ENCODE data around the gene ITPR1. TPM values are rescaled to one million over a fixed set of nuclear protein-coding genes. Genes with fewer than 3 reads are reported as not detected.

Gene ITPR1
- total RNA-seq, 2 experiments from 2014 or later, result 48.6 to 55.6 TPM

GRCh38 chr3:4849739-4850138 is 356.6 kb downstream of the ITPR1 start:
- Mint-ChIP-seq H3K9me3 (ENCODE audit: low read depth) (no peaks in the 10 kb centered on the region), H3K27ac (peak overlapping the region; percentile 98), H3K36me3 (ENCODE audit: low read depth) (peaks cover 20% of the 10 kb centered on the region), H3K4me1 (peaks cover 87% of the 10 kb centered on the region), H3K4me3 (peak overlapping the region; percentile 39), H3K27me3 (no peaks in the 10 kb centered on the region)
- DNase-seq (no peak), ATAC-seq (no peak)
- CTCF ChIA-PET, result interaction anchor here (1.0 to 6.1 kb wide), 9 partner anchors 14 to 172 kb away, joined by 3 to 56 read pairs (median 4); partner anchors contain the start of gene BHLHE40
- POLR2A ChIA-PET, result interaction anchor here (0.6 to 3.1 kb wide), 12 partner anchors 8 to 338 kb away, joined by 3 to 34 read pairs (median 8); partner anchors contain the start of genes BHLHE40 and EDEM1
- intact Hi-C loops (cut with DNase I, micrococcal nuclease), result loop anchor here (1.0 to 5.0 kb wide), 17 partner anchors 7 to 498 kb away; partner anchors contain the start of gene ARL8B (in 2 of the 2)

- ChIA-PET POLR2A (interaction anchor here (0.6 to 3.1 kb wide), 16 partner anchors 9 to 337 kb away, joined by 3 to 34 read pairs (median 6); partner anchors contain the start of genes BHLHE40 and EDEM1), CTCF (interaction anchor here (0.9 to 6.1 kb wide), 13 partner anchors 9 to 171 kb away, joined by 3 to 56 read pairs (median 3); partner anchors contain the start of gene BHLHE40)
- Mint-ChIP-seq H3K4me3 (peak overlapping the region; percentile 39), H3K27ac (peak overlapping the region; percentile 98), H3K27me3 (no peaks in the 10 kb centered on the region), H3K9me3 (ENCODE audit: low read depth) (no peaks in the 10 kb centered on the region), H3K4me1 (peaks cover 84% of the 10 kb centered on the region), H3K36me3 (ENCODE audit: low read depth) (peaks cover 22% of the 10 kb centered on the region)
- intact Hi-C loops (cut with DNase I, micrococcal nuclease), result loop anchor here (1.0 to 5.0 kb wide), 16 partner anchors 8 to 499 kb away; partner anchors contain the start of gene ARL8B (in 1 of the 2)
- DNase-seq, result peak; percentile 84
- ATAC-seq, result peak; percentile 40
These were observed 357.2 kb downstream of the ITPR1 start for GRCh38 chr3:4850211-4850927.

- ChIA-PET POLR2A (interaction anchor here (0.6 to 3.1 kb wide), 11 partner anchors 9 to 274 kb away, joined by 3 to 34 read pairs (median 10); partner anchors contain the start of gene BHLHE40), CTCF (interaction anchor here (0.5 to 6.1 kb wide), 13 partner anchors 9 to 171 kb away, joined by 3 to 56 read pairs (median 3); partner anchors contain the start of gene BHLHE40)
- peak overlapping the region; percentile 39 for H3K4me3 Mint-ChIP-seq
- H3K36me3 Mint-ChIP-seq (ENCODE audit: low read depth), result peaks cover 26% of the 10 kb centered on the region
- peaks cover 84% of the 10 kb centered on the region for H3K4me1 Mint-ChIP-seq
- intact Hi-C loops (cut with DNase I, micrococcal nuclease), result loop anchor here (1.0 to 5.0 kb wide), 17 partner anchors 9 to 500 kb away; partner anchors contain the start of gene ARL8B (in 1 of the 2)
- DNase-seq, result peak; percentile 56
- peaks cover 2% of the 10 kb centered on the region for H3K9me3 Mint-ChIP-seq (ENCODE audit: low read depth)
- H3K27ac Mint-ChIP-seq, result peak overlapping the region; percentile 98
- peak; percentile 72 for ATAC-seq
- H3K27me3 Mint-ChIP-seq, result no peaks in the 10 kb centered on the region
These were observed 357.7 kb downstream of the ITPR1 start for GRCh38 chr3:4850928-4851265.

GRCh38 chr3:4852780-4853748 is 359.9 kb downstream of the ITPR1 start:
- peaks cover 79% of the 10 kb centered on the region for H3K4me1 Mint-ChIP-seq
- H3K9me3 Mint-ChIP-seq (ENCODE audit: low read depth), result peaks cover 4% of the 10 kb centered on the region
- peak overlapping the region; percentile 93 for H3K27ac Mint-ChIP-seq
- H3K36me3 Mint-ChIP-seq (ENCODE audit: low read depth), result peaks cover 26% of the 10 kb centered on the region
- intact Hi-C loops (cut with DNase I, micrococcal nuclease), result loop anchor here (5.0 kb wide), 2 partner anchors 131 to 269 kb away; partner anchors contain the start of gene ARL8B (in 1 of the 2)
- CTCF ChIA-PET, result interaction anchor here (0.6 to 1.1 kb wide), 2 partner anchors 9 to 29 kb away, joined by 3 read pairs; no protein-coding TSS in a partner anchor
- no peaks in the 10 kb centered on the region for H3K27me3 Mint-ChIP-seq
- POLR2A ChIA-PET, result interaction anchor here (0.8 kb wide), 1 partner anchor 123 kb away, joined by 3 read pairs; no protein-coding TSS in a partner anchor
- ATAC-seq, result no peak
- H3K4me3 Mint-ChIP-seq, result peak overlapping the region; percentile 45
- DNase-seq, result no peak

- ChIA-PET POLR2A (interaction anchor here (0.6 kb wide), 1 partner anchor 132 kb away, joined by 6 read pairs; no protein-coding TSS in a partner anchor), CTCF (interaction anchor here (1.1 kb wide), 1 partner anchor 9 kb away, joined by 3 read pairs; no protein-coding TSS in a partner anchor)
- DNase-seq, result no peak
- intact Hi-C loops (cut with DNase I, micrococcal nuclease), result loop anchor here (5.0 kb wide), 2 partner anchors 131 to 269 kb away; partner anchors contain the start of gene ARL8B (in 1 of the 2)
- Mint-ChIP-seq H3K9me3 (ENCODE audit: low read depth) (peaks cover 4% of the 10 kb centered on the region), H3K4me3 (peak overlapping the region; percentile 45), H3K27me3 (no peaks in the 10 kb centered on the region), H3K4me1 (peaks cover 72% of the 10 kb centered on the region), H3K27ac (peak overlapping the region; percentile 93), H3K36me3 (ENCODE audit: low read depth) (peaks cover 23% of the 10 kb centered on the region)
- ATAC-seq, result no peak
These were observed 360.6 kb downstream of the ITPR1 start for GRCh38 chr3:4853749-4854140.

- peak overlapping the region; percentile 51 for H3K27ac Mint-ChIP-seq
- ChIA-PET POLR2A (no interaction called here), CTCF (interaction anchor here (0.6 kb wide), 1 partner anchor 172 kb away, joined by 4 read pairs; no protein-coding TSS in a partner anchor)
- DNase-seq (no peak), ATAC-seq (no peak)
- peaks cover 54% of the 10 kb centered on the region for H3K4me1 Mint-ChIP-seq
- H3K9me3 Mint-ChIP-seq (ENCODE audit: low read depth), result peaks cover 6% of the 10 kb centered on the region
- H3K36me3 Mint-ChIP-seq (ENCODE audit: low read depth), result peaks cover 28% of the 10 kb centered on the region
- no peaks in the 10 kb centered on the region for H3K27me3 Mint-ChIP-seq
- no peak overlapping the region for H3K4me3 Mint-ChIP-seq
- intact Hi-C loops (cut with DNase I, micrococcal nuclease), result loop anchor here in 1 of 2 experiments (1.0 kb wide), 1 partner anchor 10 kb away; no protein-coding TSS in a partner anchor
These were observed 362.5 kb downstream of the ITPR1 start for GRCh38 chr3:4855676-4856075.

- Mint-ChIP-seq H3K36me3 (ENCODE audit: low read depth) (peaks cover 29% of the 10 kb centered on the region), H3K4me1 (peaks cover 49% of the 10 kb centered on the region), H3K4me3 (no peak overlapping the region), H3K27me3 (no peaks in the 10 kb centered on the region), H3K9me3 (ENCODE audit: low read depth) (peaks cover 8% of the 10 kb centered on the region), H3K27ac (peak overlapping the region; percentile 51)
- POLR2A ChIA-PET, result no interaction called here
- ATAC-seq (peak; percentile 28), DNase-seq (no peak)
- CTCF ChIA-PET, result no interaction called here
- intact Hi-C loops (cut with DNase I, micrococcal nuclease), result no loop called here
These were observed 363.0 kb downstream of the ITPR1 start for GRCh38 chr3:4856136-4856535.

- POLR2A ChIA-PET, result no interaction called here
- Mint-ChIP-seq H3K27ac (peak overlapping the region; percentile 11), H3K4me3 (no peak overlapping the region), H3K9me3 (ENCODE audit: low read depth) (peaks cover 11% of the 10 kb centered on the region), H3K36me3 (ENCODE audit: low read depth) (peaks cover 30% of the 10 kb centered on the region), H3K4me1 (peaks cover 45% of the 10 kb centered on the region), H3K27me3 (no peaks in the 10 kb centered on the region)
- ATAC-seq (no peak), DNase-seq (no peak)
- intact Hi-C loops (cut with DNase I, micrococcal nuclease), result no loop called here
- CTCF ChIA-PET, result no interaction called here
These were observed 363.4 kb downstream of the ITPR1 start for GRCh38 chr3:4856564-4856963.

- Mint-ChIP-seq H3K9me3 (ENCODE audit: low read depth) (peaks cover 15% of the 10 kb centered on the region), H3K27ac (no peak overlapping the region), H3K4me3 (no peak overlapping the region), H3K27me3 (no peaks in the 10 kb centered on the region), H3K36me3 (ENCODE audit: low read depth) (peaks cover 34% of the 10 kb centered on the region), H3K4me1 (peaks cover 41% of the 10 kb centered on the region)
- ChIA-PET CTCF (no interaction called here), POLR2A (no interaction called here)
- ATAC-seq (no peak), DNase-seq (no peak)
- intact Hi-C loops (cut with DNase I, micrococcal nuclease), result no loop called here
These were observed 363.8 kb downstream of the ITPR1 start for GRCh38 chr3:4856986-4857385.

GRCh38 chr3:4859788-4860187 is 366.6 kb downstream of the ITPR1 start:
- Mint-ChIP-seq H3K4me1 (peaks cover 27% of the 10 kb centered on the region), H3K9me3 (ENCODE audit: low read depth) (peaks cover 20% of the 10 kb centered on the region), H3K27ac (no peak overlapping the region), H3K27me3 (no peaks in the 10 kb centered on the region), H3K4me3 (no peak overlapping the region), H3K36me3 (ENCODE audit: low read depth) (peaks cover 45% of the 10 kb centered on the region)
- intact Hi-C loops (cut with DNase I, micrococcal nuclease), result no loop called here
- ChIA-PET CTCF (interaction anchor here (0.7 to 2.0 kb wide), 5 partner anchors 34 to 139 kb away, joined by 3 to 5 read pairs (median 4); no protein-coding TSS in a partner anchor), POLR2A (interaction anchor here (0.7 kb wide), 1 partner anchor 16 kb away, joined by 4 read pairs; no protein-coding TSS in a partner anchor)
- ATAC-seq (no peak), DNase-seq (no peak)

All from activated CD4-positive, alpha-beta T cell treated with anti-CD3 and anti-CD28 coated beads for 36 hours (primary cell).